GM23338 (cell line): ENCODE data around the gene ZBTB9. TPM values are rescaled to one million over a fixed set of nuclear protein-coding genes. Genes with fewer than 3 reads are reported as not detected.

ENCODE experiments used
- ATAC-seq: fragments of 200-7000 bp; cut with Tn5 transposase; 3 replicates; pipeline ENCODE4 v1.9.1; 2020
- DNase-seq: peaks from one replicate; pipeline ENCODE4 v3.0.0-alpha.2; 2015; ENCODE audit warnings: low spot score
- H2AFZ ChIP-seq: fragments of 200-600 bp; sonication (generic); 2 replicates; pipeline ENCODE4 v1.8.0; 2016; ENCODE audit warnings: antibody characterized with exemption, mild to moderate bottlenecking, moderate library complexity
- H3F3A ChIP-seq: fragments of 200-600 bp; sonication (generic); replicated peaks from 2 replicates; pipeline ENCODE4 v1.8.0; 2017; ENCODE audit warnings: antibody characterized with exemption, mixed run types, low read depth
- H3K27ac ChIP-seq: fragments of 200-600 bp; sonication (generic); 2 replicates; pipeline ENCODE4 v1.6.1; 2016; ENCODE audit warnings: low read depth
- H3K27me3 ChIP-seq: fragments of 200-600 bp; sonication (generic); 2 replicates; pipeline ENCODE4 v1.8.0; 2016; ENCODE audit warnings: mild to moderate bottlenecking, mixed run types, moderate library complexity; ENCODE audit not compliant: insufficient read depth
- H3K36me3 ChIP-seq: fragments of 200-600 bp; sonication (generic); 2 replicates; pipeline ENCODE4 v1.8.0; 2016; ENCODE audit warnings: mild to moderate bottlenecking; ENCODE audit not compliant: insufficient read depth
- H3K4me1 ChIP-seq: fragments of 200-600 bp; sonication (generic); 2 replicates; pipeline ENCODE4 v1.8.0; 2016; ENCODE audit warnings: mild to moderate bottlenecking, moderate library complexity; ENCODE audit not compliant: insufficient read depth
- H3K4me2 ChIP-seq: fragments of 200-600 bp; sonication (generic); 2 replicates; pipeline ENCODE4 v1.7.1; 2017; ENCODE audit warnings: mixed run types
- H3K4me3 ChIP-seq: fragments of 200-600 bp; sonication (generic); 2 replicates; pipeline ENCODE4 v1.6.1; 2016; ENCODE audit warnings: mixed run types
- H3K79me2 ChIP-seq: fragments of 200-600 bp; sonication (generic); replicated peaks from 2 replicates; pipeline ENCODE4 v1.8.0; 2017; ENCODE audit warnings: mild to moderate bottlenecking; ENCODE audit not compliant: insufficient read depth
- H3K9me2 ChIP-seq: fragments of 200-600 bp; sonication (generic); 2 replicates; pipeline ENCODE4 v1.8.0; 2017; ENCODE audit not compliant: insufficient read depth
- H4K20me1 ChIP-seq: fragments of 200-600 bp; sonication (generic); replicated peaks from 2 replicates; pipeline ENCODE4 v1.8.0; 2017; ENCODE audit warnings: mild to moderate bottlenecking; ENCODE audit not compliant: insufficient read depth
- H3K27ac Mint-ChIP-seq: 2 replicates; pipeline ENCODE4 v1.8.0; 2020; ENCODE audit warnings: inconsistent platforms, mild to moderate bottlenecking, moderate library complexity, mixed read lengths
- H3K27me3 Mint-ChIP-seq: 3 replicates; pipeline ENCODE4 v1.8.0; 2022; ENCODE audit warnings: low read depth, mild to moderate bottlenecking, moderate library complexity, mixed read lengths, inconsistent platforms; ENCODE audit not compliant: insufficient read depth, poor library complexity
- H3K36me3 Mint-ChIP-seq: 3 replicates; pipeline ENCODE4 v1.8.0; 2021; ENCODE audit warnings: low read depth, mild to moderate bottlenecking, inconsistent platforms, moderate library complexity, mixed read lengths
- H3K4me1 Mint-ChIP-seq: 3 replicates; pipeline ENCODE4 v1.8.0; 2020; ENCODE audit warnings: mild to moderate bottlenecking, inconsistent platforms, mixed read lengths
- H3K4me3 Mint-ChIP-seq: 3 replicates; pipeline ENCODE4 v1.8.0; 2021; ENCODE audit warnings: moderate library complexity, mild to moderate bottlenecking, inconsistent platforms, mixed read lengths
- H3K9me3 Mint-ChIP-seq: 3 replicates; pipeline ENCODE4 v1.8.0; 2020; ENCODE audit warnings: moderate library complexity, mild to moderate bottlenecking, inconsistent platforms, mixed read lengths
- EZH2 ChIP-seq: fragments of 200-600 bp; sonication (generic); IDR thresholded peaks from one replicate; pipeline ENCODE4 v1.8.0; 2017; ENCODE audit warnings: antibody characterized with exemption, mild to moderate bottlenecking, low read depth; ENCODE audit not compliant: unreplicated experiment
- EZH2phosphoT487 ChIP-seq: fragments of 200-600 bp; sonication (generic); IDR thresholded peaks from one replicate; pipeline ENCODE4 v1.8.1; 2018; ENCODE audit warnings: antibody characterized with exemption; ENCODE audit not compliant: unreplicated experiment
- NANOG ChIP-seq: IDR thresholded peaks from 2 replicates; pipeline ENCODE4 v1.6.1; 2016; ENCODE audit warnings: antibody characterized with exemption, borderline replicate concordance
- POLR2AphosphoS5 ChIP-seq: IDR thresholded peaks from 2 replicates; pipeline ENCODE4 v1.6.1; 2016; ENCODE audit warnings: antibody characterized with exemption, low read depth
- STAT1 ChIP-seq: IDR thresholded peaks from one replicate; pipeline ENCODE4 v1.6.1; 2016; ENCODE audit warnings: antibody characterized with exemption; ENCODE audit not compliant: unreplicated experiment
- ZNF114 ChIP-seq: fragments of 250-450 bp; sonication (Bioruptor Pico); IDR thresholded peaks from 2 replicates; pipeline ENCODE4 v1.5.0; 2020; ENCODE audit warnings: mild to moderate bottlenecking, moderate library complexity
- ZNF331 ChIP-seq: fragments of 250-450 bp; sonication (Bioruptor Pico); IDR thresholded peaks from 2 replicates; pipeline ENCODE4 v1.5.0; 2020; ENCODE audit warnings: low read depth, mild to moderate bottlenecking, moderate library complexity
- polyA plus RNA-seq: library from polyadenylated mRNA; unstranded; fragments of >200 nt; fragmentation: Nextera tagmentation; extraction: Ambion mirVana; gene quantifications from 2 replicates; pipeline ENCODE4 v1.2.1, GENCODE V29; 2016
- total RNA-seq: library from RNA; depleted of rRNA; stranded (reverse); fragments of >200 nt; shearing (Covaris generic); gene quantifications from 2 replicates; pipeline ENCODE4 v1.2.3, GENCODE V29; 2014
- TF ChIP-seq, protein P1 (sequence below): IDR thresholded peaks from 2 replicates; pipeline ENCODE4 v1.6.1; 2016; ENCODE audit warnings: antibody characterized with exemption
- TF ChIP-seq, protein P2 (sequence below), 2 experiments: fragments of 200-600 bp in 1 of 2; sonication (generic) in 1 of 2; conservative IDR thresholded peaks; 2 replicates each; pipeline versions ENCODE4 v1.5.1 to v1.6.1; 2016 to 2017; ENCODE audit warnings: antibody characterized with exemption in 2 of 2, low read depth in 2 of 2, mild to moderate bottlenecking in 2 of 2, moderate library complexity in 1 of 2
- TF ChIP-seq, protein P3 (sequence below): fragments of 250-450 bp; sonication (Bioruptor Pico); IDR thresholded peaks from 2 replicates; pipeline ENCODE4 v1.5.0; 2020; ENCODE audit warnings: mild to moderate bottlenecking, moderate library complexity

The ZBTB9 gene
- total and polyA plus RNA-seq, 2 experiments from 2014 or later = 13.5 to 17.9 TPM

DNA sequence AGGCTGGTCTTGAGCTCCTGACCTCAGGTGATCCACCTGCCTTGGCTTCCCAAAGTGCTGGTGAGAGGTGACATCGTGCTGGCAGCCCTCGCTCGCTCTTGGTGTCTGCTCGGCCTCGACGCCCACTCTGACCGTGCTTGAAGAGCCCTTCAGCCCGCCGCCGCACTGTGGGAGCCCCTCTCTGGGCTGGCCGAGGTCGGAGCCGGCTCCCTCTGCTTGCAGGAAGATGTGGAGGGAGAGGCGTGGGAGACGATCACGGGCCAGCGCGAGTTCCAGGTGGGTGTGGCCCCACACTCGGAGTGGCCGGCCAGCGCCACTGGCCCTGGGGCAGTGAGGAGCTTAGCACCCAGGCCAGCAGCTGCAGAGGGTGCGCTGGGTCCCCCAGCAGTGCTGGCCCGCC is 48.1 kb downstream of the ZBTB9 start (continued):
- TF ChIP-seq, protein P1, sequence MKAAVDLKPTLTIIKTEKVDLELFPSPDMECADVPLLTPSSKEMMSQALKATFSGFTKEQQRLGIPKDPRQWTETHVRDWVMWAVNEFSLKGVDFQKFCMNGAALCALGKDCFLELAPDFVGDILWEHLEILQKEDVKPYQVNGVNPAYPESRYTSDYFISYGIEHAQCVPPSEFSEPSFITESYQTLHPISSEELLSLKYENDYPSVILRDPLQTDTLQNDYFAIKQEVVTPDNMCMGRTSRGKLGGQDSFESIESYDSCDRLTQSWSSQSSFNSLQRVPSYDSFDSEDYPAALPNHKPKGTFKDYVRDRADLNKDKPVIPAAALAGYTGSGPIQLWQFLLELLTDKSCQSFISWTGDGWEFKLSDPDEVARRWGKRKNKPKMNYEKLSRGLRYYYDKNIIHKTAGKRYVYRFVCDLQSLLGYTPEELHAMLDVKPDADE = no peak
- no peak for TF ChIP-seq ZNF331 (CRISPR knock-in tag)
- TF ChIP-seq ZNF114 (CRISPR knock-in tag) = no peak

DNA sequence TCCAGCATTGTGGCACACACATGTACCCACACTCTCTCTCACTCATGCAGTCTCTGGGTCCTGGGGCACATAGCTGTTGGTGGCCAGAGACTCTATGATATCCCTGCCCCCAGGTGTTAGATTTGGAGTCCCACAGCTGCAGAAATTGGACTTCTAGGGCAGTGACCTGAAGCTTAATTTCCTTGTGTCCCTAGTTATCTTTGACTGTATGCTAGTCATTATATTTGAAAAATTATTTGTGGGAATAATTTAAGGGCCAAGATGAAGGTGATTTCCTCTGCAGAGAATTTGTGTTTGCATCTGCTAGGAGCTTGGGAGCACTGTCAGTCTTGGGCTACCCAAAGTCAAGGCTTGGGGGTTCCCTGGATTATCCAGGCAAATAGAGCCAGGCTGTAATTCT is 50.1 kb downstream of the ZBTB9 start:
- H2AFZ ChIP-seq = no peak overlapping the region
- H3K9me2 ChIP-seq = no peaks in the 10 kb centered on the region
- ATAC-seq (no peak), DNase-seq (no peak)
- H3K27ac Mint-ChIP-seq = no peak overlapping the region
- no peaks in the 10 kb centered on the region for H4K20me1 ChIP-seq
- H3K9me3 Mint-ChIP-seq = peaks cover 37% of the 10 kb centered on the region
- peaks cover 13% of the 10 kb centered on the region; the same call in 2 of the 3 replicates for H3K4me1 Mint-ChIP-seq
- peaks cover 8% of the 10 kb centered on the region for H3K27me3 Mint-ChIP-seq
- no peaks in the 10 kb centered on the region for H3K27me3 ChIP-seq
- no peak overlapping the region for H3K4me2 ChIP-seq
- H3F3A ChIP-seq = 0 out of 2 replicates have a peak, but pooled peaks cover 2% of the 10 kb centered on the region
- no peaks in the 10 kb centered on the region for H3K79me2 ChIP-seq
- H3K4me3 Mint-ChIP-seq = no peak overlapping the region
- H3K36me3 Mint-ChIP-seq = peaks cover 9% of the 10 kb centered on the region; the same call in 2 of the 3 replicates
- H3K4me3 ChIP-seq = no peak overlapping the region
- no peaks in the 10 kb centered on the region for H3K36me3 ChIP-seq
- TF ChIP-seq ZNF331 (CRISPR knock-in tag) = no peak
- no peak for TF ChIP-seq EZH2phosphoT487
- TF ChIP-seq EZH2 = no peak
- TF ChIP-seq, protein P2, sequence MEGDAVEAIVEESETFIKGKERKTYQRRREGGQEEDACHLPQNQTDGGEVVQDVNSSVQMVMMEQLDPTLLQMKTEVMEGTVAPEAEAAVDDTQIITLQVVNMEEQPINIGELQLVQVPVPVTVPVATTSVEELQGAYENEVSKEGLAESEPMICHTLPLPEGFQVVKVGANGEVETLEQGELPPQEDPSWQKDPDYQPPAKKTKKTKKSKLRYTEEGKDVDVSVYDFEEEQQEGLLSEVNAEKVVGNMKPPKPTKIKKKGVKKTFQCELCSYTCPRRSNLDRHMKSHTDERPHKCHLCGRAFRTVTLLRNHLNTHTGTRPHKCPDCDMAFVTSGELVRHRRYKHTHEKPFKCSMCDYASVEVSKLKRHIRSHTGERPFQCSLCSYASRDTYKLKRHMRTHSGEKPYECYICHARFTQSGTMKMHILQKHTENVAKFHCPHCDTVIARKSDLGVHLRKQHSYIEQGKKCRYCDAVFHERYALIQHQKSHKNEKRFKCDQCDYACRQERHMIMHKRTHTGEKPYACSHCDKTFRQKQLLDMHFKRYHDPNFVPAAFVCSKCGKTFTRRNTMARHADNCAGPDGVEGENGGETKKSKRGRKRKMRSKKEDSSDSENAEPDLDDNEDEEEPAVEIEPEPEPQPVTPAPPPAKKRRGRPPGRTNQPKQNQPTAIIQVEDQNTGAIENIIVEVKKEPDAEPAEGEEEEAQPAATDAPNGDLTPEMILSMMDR (conservative IDR thresholded peaks at IDR 0.05; ENCODE audit: low read depth in 2 of 2) = no peak
- TF ChIP-seq NANOG = no peak
- no peak overlapping the region for H3K27ac ChIP-seq
- peaks cover 12% of the 10 kb centered on the region; the same call in 1 of the 2 replicates for H3K4me1 ChIP-seq

DNA sequence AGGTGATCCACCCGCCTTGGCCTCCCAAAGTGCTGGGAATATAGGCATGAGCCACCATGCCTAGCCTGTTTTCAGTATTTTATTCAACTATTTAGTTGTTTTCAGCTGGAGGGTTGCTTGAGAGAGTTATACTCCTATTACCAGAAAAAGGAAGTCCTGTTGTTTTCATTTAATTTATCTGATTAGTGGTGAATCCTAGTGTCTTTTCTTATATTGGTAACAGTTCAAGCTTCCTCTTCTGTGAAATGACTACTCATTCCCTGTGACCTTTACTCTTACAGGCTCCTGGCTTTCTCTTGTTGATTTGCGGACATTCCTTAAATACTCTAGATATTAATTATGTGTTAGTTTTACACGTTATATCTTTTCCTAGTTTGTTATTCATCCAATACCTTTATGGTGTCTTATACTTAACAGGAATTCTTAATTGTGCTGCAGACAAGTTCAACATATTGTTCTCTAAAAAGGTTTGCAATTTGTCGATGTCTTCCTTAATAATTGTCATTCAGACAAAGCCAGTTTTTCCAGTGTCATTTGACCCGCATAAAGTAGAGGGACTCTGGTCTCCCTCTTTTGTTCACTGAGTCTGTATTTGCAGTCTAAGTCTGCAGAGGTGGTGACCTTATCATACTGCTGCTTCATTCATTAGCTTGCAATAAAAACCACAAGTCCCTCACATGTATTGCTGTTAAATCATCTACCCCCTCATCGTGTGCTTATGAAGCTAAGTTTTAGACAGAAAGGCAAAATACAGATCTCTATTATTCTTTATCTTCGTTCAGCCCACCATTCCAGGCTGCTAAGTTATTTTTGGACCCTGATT is 51.4 kb downstream of the ZBTB9 start:
- no peak for ATAC-seq
- peaks cover 8% of the 10 kb centered on the region for H3K27me3 Mint-ChIP-seq
- TF ChIP-seq STAT1 = no peak
- TF ChIP-seq, protein P3, sequence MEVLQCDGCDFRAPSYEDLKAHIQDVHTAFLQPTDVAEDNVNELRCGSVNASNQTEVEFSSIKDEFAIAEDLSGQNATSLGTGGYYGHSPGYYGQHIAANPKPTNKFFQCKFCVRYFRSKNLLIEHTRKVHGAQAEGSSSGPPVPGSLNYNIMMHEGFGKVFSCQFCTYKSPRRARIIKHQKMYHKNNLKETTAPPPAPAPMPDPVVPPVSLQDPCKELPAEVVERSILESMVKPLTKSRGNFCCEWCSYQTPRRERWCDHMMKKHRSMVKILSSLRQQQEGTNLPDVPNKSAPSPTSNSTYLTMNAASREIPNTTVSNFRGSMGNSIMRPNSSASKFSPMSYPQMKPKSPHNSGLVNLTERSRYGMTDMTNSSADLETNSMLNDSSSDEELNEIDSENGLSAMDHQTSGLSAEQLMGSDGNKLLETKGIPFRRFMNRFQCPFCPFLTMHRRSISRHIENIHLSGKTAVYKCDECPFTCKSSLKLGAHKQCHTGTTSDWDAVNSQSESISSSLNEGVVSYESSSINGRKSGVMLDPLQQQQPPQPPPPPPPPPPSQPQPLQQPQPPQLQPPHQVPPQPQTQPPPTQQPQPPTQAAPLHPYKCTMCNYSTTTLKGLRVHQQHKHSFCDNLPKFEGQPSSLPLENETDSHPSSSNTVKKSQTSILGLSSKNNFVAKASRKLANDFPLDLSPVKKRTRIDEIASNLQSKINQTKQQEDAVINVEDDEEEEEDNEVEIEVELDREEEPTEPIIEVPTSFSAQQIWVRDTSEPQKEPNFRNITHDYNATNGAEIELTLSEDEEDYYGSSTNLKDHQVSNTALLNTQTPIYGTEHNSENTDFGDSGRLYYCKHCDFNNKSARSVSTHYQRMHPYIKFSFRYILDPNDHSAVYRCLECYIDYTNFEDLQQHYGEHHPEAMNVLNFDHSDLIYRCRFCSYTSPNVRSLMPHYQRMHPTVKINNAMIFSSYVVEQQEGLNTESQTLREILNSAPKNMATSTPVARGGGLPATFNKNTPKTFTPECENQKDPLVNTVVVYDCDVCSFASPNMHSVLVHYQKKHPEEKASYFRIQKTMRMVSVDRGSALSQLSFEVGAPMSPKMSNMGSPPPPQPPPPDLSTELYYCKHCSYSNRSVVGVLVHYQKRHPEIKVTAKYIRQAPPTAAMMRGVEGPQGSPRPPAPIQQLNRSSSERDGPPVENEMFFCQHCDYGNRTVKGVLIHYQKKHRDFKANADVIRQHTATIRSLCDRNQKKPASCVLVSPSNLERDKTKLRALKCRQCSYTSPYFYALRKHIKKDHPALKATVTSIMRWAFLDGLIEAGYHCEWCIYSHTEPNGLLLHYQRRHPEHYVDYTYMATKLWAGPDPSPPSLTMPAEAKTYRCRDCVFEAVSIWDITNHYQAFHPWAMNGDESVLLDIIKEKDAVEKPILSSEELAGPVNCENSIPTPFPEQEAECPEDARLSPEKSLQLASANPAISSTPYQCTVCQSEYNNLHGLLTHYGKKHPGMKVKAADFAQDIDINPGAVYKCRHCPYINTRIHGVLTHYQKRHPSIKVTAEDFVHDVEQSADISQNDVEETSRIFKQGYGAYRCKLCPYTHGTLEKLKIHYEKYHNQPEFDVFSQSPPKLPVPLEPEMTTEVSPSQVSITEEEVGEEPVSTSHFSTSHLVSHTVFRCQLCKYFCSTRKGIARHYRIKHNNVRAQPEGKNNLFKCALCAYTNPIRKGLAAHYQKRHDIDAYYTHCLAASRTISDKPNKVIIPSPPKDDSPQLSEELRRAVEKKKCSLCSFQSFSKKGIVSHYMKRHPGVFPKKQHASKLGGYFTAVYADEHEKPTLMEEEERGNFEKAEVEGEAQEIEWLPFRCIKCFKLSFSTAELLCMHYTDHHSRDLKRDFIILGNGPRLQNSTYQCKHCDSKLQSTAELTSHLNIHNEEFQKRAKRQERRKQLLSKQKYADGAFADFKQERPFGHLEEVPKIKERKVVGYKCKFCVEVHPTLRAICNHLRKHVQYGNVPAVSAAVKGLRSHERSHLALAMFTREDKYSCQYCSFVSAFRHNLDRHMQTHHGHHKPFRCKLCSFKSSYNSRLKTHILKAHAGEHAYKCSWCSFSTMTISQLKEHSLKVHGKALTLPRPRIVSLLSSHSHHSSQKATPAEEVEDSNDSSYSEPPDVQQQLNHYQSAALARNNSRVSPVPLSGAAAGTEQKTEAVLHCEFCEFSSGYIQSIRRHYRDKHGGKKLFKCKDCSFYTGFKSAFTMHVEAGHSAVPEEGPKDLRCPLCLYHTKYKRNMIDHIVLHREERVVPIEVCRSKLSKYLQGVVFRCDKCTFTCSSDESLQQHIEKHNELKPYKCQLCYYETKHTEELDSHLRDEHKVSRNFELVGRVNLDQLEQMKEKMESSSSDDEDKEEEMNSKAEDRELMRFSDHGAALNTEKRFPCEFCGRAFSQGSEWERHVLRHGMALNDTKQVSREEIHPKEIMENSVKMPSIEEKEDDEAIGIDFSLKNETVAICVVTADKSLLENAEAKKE (CRISPR knock-in tag) = no peak
- TF ChIP-seq POLR2AphosphoS5 = no peak

More for the DNA sequence above, 51.4 kb downstream of the ZBTB9 start:
- DNase-seq = no peak
- H3K4me2 ChIP-seq = no peak overlapping the region
- 0 out of 2 replicates have a peak, but pooled peaks cover 2% of the 10 kb centered on the region for H3F3A ChIP-seq
- peaks cover 16% of the 10 kb centered on the region; the same call in 1 of the 2 replicates for H3K4me1 ChIP-seq
- H3K36me3 ChIP-seq = no peaks in the 10 kb centered on the region
- H4K20me1 ChIP-seq = no peaks in the 10 kb centered on the region
- Mint-ChIP-seq H3K4me3 (no peak overlapping the region), H3K9me3 (peaks cover 32% of the 10 kb centered on the region), H3K27ac (no peak overlapping the region), H3K4me1 (peaks cover 16% of the 10 kb centered on the region; the same call in 2 of the 3 replicates), H3K36me3 (peaks cover 9% of the 10 kb centered on the region; the same call in 2 of the 3 replicates)
- H3K79me2 ChIP-seq = no peaks in the 10 kb centered on the region
- no peak overlapping the region for H3K4me3 ChIP-seq
- H3K27ac ChIP-seq = no peak overlapping the region
- no peaks in the 10 kb centered on the region for H3K9me2 ChIP-seq
- H3K27me3 ChIP-seq = no peaks in the 10 kb centered on the region
- H2AFZ ChIP-seq = no peak overlapping the region; the same call in 1 of the 2 replicates
